Upper lobe of left lung (tissue), 4 donors: ENCODE measurements around the gene SLC39A13.

Source experiments
- EP300 ChIP-seq, 4 donors: sonication (generic); formaldehyde crosslinking; IDR thresholded peaks; one replicate each; pipeline ENCODE4 v1.5.1; 2017; ENCODE audit warnings: antibody characterized with exemption in 4 of 4, control low read depth in 2 of 4
- POLR2A ChIP-seq, 4 donors: fragments of 450-650 bp; IDR thresholded peaks; one replicate each; pipeline ENCODE4 v1.5.1; 2016 to 2017; ENCODE audit warnings: antibody characterized with exemption in 4 of 4, mild to moderate bottlenecking in 2 of 4
- POLR2AphosphoS5 ChIP-seq, 2 donors: sonication (generic); formaldehyde crosslinking; IDR thresholded peaks; one replicate each; pipeline ENCODE4 v1.5.1; 2017; ENCODE audit warnings: antibody characterized with exemption in 2 of 2
- TF ChIP-seq, protein P1 (sequence below), 6 experiments: fragments of 450-650 bp in 4 of 6; fragments of 200-600 bp in 2 of 6; sonication (generic) in 2 of 6; IDR thresholded peaks; one replicate each; pipeline ENCODE4 v1.5.1; 2016 to 2019; ENCODE audit warnings: antibody characterized with exemption in 6 of 6

DNA sequence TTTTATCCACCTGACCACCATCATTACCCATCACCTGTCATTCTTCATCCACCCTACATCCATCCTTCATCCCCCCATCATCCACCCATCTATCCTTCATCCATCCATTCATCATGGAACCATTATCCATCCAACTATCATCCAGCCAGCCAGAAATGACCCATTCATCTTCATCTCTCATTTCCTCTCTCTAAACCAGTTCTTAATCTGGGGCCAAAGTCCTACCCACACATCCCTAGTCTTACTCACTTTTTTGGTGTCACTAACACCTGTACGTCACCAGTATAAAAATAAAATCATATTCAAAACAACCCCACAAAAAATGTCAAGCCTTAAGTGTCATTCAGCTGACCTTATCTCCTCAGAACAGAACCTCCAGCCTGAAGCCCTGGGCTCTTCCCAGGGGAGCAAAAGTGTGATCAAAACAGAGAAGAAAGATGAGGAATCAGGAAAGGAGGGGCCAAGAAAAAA, 42.3 kb upstream of the SLC39A13 start:
- TF ChIP-seq, protein P1, sequence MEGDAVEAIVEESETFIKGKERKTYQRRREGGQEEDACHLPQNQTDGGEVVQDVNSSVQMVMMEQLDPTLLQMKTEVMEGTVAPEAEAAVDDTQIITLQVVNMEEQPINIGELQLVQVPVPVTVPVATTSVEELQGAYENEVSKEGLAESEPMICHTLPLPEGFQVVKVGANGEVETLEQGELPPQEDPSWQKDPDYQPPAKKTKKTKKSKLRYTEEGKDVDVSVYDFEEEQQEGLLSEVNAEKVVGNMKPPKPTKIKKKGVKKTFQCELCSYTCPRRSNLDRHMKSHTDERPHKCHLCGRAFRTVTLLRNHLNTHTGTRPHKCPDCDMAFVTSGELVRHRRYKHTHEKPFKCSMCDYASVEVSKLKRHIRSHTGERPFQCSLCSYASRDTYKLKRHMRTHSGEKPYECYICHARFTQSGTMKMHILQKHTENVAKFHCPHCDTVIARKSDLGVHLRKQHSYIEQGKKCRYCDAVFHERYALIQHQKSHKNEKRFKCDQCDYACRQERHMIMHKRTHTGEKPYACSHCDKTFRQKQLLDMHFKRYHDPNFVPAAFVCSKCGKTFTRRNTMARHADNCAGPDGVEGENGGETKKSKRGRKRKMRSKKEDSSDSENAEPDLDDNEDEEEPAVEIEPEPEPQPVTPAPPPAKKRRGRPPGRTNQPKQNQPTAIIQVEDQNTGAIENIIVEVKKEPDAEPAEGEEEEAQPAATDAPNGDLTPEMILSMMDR (IDR thresholded peaks at IDR 0.05): no peak
- no peak for TF ChIP-seq EP300 (IDR thresholded peaks at IDR 0.05)
- no peak for TF ChIP-seq POLR2A (IDR thresholded peaks at IDR 0.05)
- no peak for TF ChIP-seq POLR2AphosphoS5 (IDR thresholded peaks at IDR 0.05)
